Body of pancreas (tissue), 4 donors: Measurements from ENCODE around the gene SLAIN2. TPM values are rescaled to one million over a fixed set of nuclear protein-coding genes. Genes with fewer than 3 reads are reported as not detected.

Experiments
- ATAC-seq: fragments of 150-250 bp; one replicate; pipeline ENCODE4 v1.9.1; 2016
- DNase-seq, 4 donors: peaks; one replicate each; pipeline ENCODE4 v3.0.0-alpha.2; 2019
- H3K27ac ChIP-seq, 4 donors: fragments of 200-600 bp; sonication (generic); 1 replicate in 3 of 4; 2 replicates in 1 of 4; pipeline versions ENCODE4 v1.5.1 to v1.6.1; 2016 to 2019; ENCODE audit warnings: mild to moderate bottlenecking in 1 of 4, mixed read lengths in 1 of 4, moderate library complexity in 1 of 4
- H3K27me3 ChIP-seq, 2 donors: fragments of 200-600 bp; sonication (generic); one replicate each; pipeline ENCODE4 v1.6.0; 2016; ENCODE audit warnings: mild to moderate bottlenecking in 1 of 2
- H3K36me3 ChIP-seq, 2 donors: fragments of 200-600 bp; sonication (generic); replicated peaks in 1 of 2; 2 replicates each; pipeline ENCODE4 v1.5.1; 2016; ENCODE audit warnings: low read depth in 2 of 2; ENCODE audit not compliant: insufficient read depth in 1 of 2
- H3K4me1 ChIP-seq: fragments of 200-600 bp; sonication (generic); one replicate; pipeline ENCODE4 v1.6.0; 2016
- H3K4me3 ChIP-seq, 2 donors: fragments of 200-600 bp; sonication (generic); 1 replicate in 1 of 2; 2 replicates in 1 of 2; pipeline ENCODE4 v1.5.1; 2016 to 2019
- H3K9me3 ChIP-seq, 3 donors: fragments of 200-600 bp; sonication (generic); 1 replicate in 2 of 3; 2 replicates in 1 of 3; pipeline ENCODE4 v1.5.1; 2016
- CTCF ChIP-seq, 7 experiments: fragments of 450-650 bp in 4 of 7; fragments of 200-600 bp in 3 of 7; sonication (generic) in 3 of 7; IDR thresholded peaks; one replicate each; pipeline ENCODE4 v1.5.1; 2016 to 2019; ENCODE audit warnings: antibody characterized with exemption in 7 of 7
- POLR2A ChIP-seq, 3 donors: fragments of 450-650 bp; IDR thresholded peaks; one replicate each; pipeline ENCODE4 v1.6.1; 2016; ENCODE audit warnings: antibody characterized with exemption in 3 of 3, mild to moderate bottlenecking in 2 of 3
- WGBS, 2 donors: methylation state at CpG; one replicate each; pipeline ENCODE4 v1.1.5; 2017; 5-methylcytosine and 5-hydroxymethylcytosine counted together
- intact Hi-C: fragments of 100-400 bp; cut with DNase I; formaldehyde crosslinking; loops from one replicate; pipeline ENCODE4 v1.15.1; 2023
- total RNA-seq, 2 donors: library from RNA; depleted of rRNA; stranded (reverse); fragments of >200 nt; gene quantifications; one replicate each; pipeline ENCODE4 v1.1.0, GENCODE V29; 2016

Gene SLAIN2
- total RNA-seq, 2 donors from 2014 or later: 13.2 to 17.1 TPM

- H3K27ac ChIP-seq: no peak overlapping the region
Observed at GRCh38 chr4:48370260-48371134, 29.2 kb downstream of the SLAIN2 start.

GRCh38 chr4:48372272-48372671 is 30.9 kb downstream of the SLAIN2 start:
- H3K27ac ChIP-seq: no peak overlapping the region
- H3K9me3 ChIP-seq: no peaks in the 10 kb centered on the region
- WGBS, 2 donors: 47 to 49% methylated on average over 1 of the region's 1 CpG
- ATAC-seq (no peak), DNase-seq (no peak)
- TF ChIP-seq POLR2A (IDR thresholded peaks at IDR 0.05) (no peak), CTCF (IDR thresholded peaks at IDR 0.05) (no peak)
- H3K27me3 ChIP-seq: no peaks in the 10 kb centered on the region
- intact Hi-C loops: no loop called here
- H3K36me3 ChIP-seq: no peaks in the 10 kb centered on the region
- peaks cover 25% of the 10 kb centered on the region for H3K4me1 ChIP-seq
- no peak overlapping the region for H3K4me3 ChIP-seq

More at GRCh38 chr4:48370260-48371134, 29.2 kb downstream of the SLAIN2 start:
- no peaks in the 10 kb centered on the region for H3K9me3 ChIP-seq
- H3K36me3 ChIP-seq: no peaks in the 10 kb centered on the region
- H3K4me1 ChIP-seq: peaks cover 19% of the 10 kb centered on the region
- DNase-seq (no peak), ATAC-seq (no peak)
- 79 to 80% methylated on average over 1 of the region's 1 CpG for WGBS, 2 donors
- H3K4me3 ChIP-seq: no peak overlapping the region
- H3K27me3 ChIP-seq: no peaks in the 10 kb centered on the region
- TF ChIP-seq CTCF (IDR thresholded peaks at IDR 0.05) (no peak), POLR2A (IDR thresholded peaks at IDR 0.05) (no peak)
- intact Hi-C loops: no loop called here

- intact Hi-C loops: no loop called here
- ATAC-seq: peak; percentile 45
- Histone ChIP-seq H3K4me1 (peaks cover 16% of the 10 kb centered on the region), H3K27me3 (no peaks in the 10 kb centered on the region), H3K4me3 (no peak overlapping the region), H3K9me3 (no peaks in the 10 kb centered on the region), H3K27ac (peak overlapping the region in 3 of 4 donors; percentile 15 to 50 (median 37)), H3K36me3 (no peaks in the 10 kb centered on the region)
- 57 to 61% methylated on average over 6 of the region's 6 CpGs for WGBS, 2 donors
- DNase-seq: peak in 3 of 4 donors; percentile 25 to 46 (median 35)
- TF ChIP-seq POLR2A (IDR thresholded peaks at IDR 0.05): no peak
- TF ChIP-seq CTCF (IDR thresholded peaks at IDR 0.05): no peak
Observed at GRCh38 chr4:48375651-48376304, 34.4 kb downstream of the SLAIN2 start.

- TF ChIP-seq POLR2A (IDR thresholded peaks at IDR 0.05) (no peak), CTCF (IDR thresholded peaks at IDR 0.05) (no peak)
- Histone ChIP-seq H3K36me3 (peaks cover under 1 to 3% of the 10 kb centered on the region in 2 donors), H3K27ac (no peak overlapping the region), H3K27me3 (no peaks in the 10 kb centered on the region), H3K9me3 (no peaks in the 10 kb centered on the region), H3K4me1 (peaks cover 15% of the 10 kb centered on the region), H3K4me3 (no peak overlapping the region)
- ATAC-seq (no peak), DNase-seq (no peak)
- intact Hi-C loops: no loop called here
- WGBS, 2 donors: 62 to 82% methylated on average over 1 of the region's 1 CpG
Observed at GRCh38 chr4:48379587-48380180, 38.4 kb downstream of the SLAIN2 start.
